SKM-1 treated with dmso at 0.1 percent for 144 hours (cell line): Measurements from ENCODE around the gene SPEG.

Experiments used
- DNase-seq: peaks from one replicate; lab custom pipeline; 2025; ENCODE audit not compliant: unreplicated experiment; lab: John Stamatoyannopoulos, UW

SPEG gene

DNA sequence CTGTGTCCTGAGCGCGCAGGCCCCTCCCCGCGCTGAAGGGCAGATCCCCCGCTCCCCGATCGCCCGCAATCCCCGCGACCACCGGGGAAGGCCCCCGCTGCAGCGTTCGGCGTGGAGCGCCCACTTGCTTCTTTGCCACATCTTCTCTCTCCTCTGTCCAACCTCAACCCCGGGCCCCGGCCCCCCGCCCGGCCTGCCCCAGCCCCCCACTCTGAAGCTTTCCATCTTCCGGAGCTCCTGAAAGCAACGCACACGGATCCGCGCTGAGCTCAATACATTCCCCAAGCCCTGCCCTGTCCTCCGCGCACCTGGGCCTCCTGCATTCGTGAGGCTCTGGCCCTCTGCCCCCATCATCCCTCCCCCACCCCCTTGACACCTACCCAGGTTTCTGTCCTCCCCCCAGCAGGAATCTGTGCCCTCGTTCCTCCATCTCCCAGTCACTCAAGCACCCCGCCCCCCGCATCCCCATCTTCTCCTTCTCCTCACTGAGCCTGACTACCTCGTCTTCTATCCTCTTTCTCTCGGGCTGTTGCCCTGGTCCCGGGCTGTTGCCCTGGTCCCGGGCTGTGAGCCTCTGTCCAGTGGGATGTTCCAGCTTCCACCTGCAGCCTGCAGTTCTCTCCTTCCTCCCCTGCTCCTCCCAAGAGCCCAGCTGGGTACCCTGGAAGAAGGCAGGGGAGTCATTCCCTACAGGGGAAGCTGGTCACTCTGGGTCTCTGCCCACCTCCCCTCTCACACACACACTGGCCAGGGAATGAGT, 7.8 kb downstream of the SPEG start:
- DNase-seq, result no peak

DNA sequence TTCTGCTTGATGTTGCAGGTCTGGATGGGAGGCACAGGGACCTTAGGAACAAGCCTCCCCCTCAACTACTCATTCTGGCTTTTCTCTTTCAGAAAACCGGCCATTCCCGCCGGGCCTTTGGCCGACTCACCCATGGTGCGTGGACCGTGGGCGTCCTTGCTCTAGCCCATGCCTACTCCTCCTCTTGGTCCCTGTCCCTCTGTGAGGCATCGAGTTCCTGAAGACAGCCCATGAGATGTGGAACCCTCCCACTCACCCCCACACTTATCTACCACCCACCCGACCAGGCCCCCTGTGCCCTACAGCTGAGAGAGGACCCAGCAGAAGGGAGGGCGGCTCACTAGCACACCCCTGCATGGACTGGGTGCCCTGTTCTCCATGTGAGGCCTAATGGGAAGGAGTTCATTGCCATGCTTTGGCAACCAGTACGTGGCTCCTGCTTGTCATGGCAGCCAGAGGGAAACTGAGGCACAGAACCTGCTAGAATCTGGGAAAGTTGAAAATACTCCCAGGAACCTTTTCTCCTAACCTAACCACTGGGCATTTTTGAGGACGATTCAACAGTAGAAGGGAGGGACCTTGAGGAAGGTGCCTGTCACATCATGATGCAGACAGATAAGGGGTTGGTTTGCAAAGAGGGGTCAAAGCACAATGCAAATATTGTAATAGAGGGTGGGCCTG, 8.5 kb downstream of the SPEG start:
- no peak for DNase-seq

DNA sequence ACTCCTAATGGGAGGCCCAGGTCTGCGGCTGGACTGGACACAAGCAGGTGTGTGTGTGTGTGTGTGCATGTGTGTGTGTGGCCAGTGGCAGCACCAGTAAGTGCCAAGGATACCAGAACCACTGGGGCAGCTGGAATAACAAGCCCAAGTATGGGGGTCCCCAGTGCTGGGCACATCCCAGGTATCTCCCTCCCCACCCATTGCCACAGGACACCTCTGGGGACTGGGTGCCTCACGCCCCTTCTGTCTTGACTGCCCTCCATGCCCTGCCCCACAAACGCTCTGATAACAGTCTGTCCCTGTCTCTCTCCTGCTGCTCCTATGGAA, 9.0 kb downstream of the SPEG start:
- DNase-seq, result no peak

DNA sequence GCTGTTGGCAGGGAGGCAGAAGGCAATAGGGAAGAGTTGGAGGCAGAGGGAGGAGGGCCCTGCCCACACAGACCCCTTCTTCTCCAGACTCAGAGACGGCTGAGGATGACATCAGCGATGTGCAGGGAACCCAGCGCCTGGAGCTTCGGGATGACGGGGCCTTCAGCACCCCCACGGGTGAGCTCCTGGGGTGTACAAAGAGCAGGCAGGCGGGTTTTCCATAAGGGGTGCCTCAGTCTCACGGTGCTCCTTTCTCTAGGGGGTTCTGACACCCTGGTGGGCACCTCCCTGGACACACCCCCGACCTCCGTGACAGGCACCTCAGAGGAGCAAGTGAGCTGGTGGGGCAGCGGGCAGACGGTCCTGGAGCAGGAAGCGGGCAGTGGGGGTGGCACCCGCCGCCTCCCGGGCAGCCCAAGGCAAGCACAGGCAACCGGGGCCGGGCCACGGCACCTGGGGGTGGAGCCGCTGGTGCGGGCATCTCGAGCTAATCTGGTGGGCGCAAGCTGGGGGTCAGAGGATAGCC, 10.0 kb downstream of the SPEG start:
- no peak for DNase-seq

DNA sequence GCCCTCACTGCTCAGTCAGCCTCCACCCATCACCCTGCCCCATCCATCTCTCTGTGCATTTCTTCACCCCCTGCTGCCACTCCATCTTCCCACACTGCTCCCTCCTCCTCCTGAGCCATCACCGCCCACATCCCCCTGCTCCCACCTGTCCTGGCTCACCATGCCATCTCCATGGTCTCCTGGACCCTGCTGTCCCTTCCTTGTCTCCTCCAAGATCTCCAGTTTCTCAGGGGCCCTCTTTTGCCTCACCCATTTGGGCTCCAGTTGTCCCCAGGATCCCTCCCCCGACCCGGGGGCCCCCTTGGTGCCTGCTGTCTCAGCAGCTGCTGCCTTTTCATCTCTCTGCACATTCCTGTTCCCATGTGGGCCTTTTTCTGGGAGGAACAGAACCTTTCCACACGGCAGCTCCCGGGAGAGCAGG, 10.6 kb downstream of the SPEG start:
- no peak for DNase-seq

DNA sequence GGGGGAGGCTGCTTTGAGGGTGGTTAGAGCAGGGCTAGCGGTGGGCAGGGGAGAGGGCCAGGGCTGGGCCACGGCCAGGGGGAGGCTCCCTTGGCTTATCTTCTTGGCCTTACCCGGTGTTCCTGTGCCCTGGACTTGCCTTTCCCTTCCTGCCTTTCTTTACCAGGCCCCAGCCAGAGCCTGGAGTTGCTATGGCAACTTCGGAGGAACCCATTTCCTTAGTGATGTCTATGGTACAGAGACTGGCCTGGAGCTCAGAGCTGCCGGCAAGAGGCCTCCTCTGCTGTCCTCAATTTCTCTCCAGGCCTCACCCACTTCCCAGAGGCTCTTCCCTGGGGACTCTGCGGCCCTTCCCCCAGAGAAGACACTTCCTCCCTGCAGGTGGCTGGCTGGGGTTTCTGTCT, 11.5 kb downstream of the SPEG start:
- DNase-seq, result no peak

DNA sequence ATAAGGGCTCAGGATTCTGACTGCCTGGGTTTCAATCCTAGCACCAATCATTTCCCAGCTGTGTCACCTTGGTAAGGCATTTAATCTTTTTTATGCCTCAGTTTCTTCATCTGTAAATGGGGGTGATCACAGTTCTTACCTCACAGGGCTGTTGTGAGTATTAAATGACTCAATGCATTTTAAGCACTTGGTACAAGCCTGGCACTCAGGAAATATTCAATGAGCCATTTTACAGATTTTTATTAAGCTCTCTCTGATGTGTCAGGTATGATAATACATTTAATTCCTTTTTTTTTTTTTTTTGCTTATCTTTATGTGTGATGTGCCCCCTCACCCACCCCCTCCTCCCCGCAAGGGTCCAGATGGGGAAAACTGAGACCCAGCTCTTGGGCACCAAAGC, 12.0 kb downstream of the SPEG start:
- DNase-seq, result no peak

DNA sequence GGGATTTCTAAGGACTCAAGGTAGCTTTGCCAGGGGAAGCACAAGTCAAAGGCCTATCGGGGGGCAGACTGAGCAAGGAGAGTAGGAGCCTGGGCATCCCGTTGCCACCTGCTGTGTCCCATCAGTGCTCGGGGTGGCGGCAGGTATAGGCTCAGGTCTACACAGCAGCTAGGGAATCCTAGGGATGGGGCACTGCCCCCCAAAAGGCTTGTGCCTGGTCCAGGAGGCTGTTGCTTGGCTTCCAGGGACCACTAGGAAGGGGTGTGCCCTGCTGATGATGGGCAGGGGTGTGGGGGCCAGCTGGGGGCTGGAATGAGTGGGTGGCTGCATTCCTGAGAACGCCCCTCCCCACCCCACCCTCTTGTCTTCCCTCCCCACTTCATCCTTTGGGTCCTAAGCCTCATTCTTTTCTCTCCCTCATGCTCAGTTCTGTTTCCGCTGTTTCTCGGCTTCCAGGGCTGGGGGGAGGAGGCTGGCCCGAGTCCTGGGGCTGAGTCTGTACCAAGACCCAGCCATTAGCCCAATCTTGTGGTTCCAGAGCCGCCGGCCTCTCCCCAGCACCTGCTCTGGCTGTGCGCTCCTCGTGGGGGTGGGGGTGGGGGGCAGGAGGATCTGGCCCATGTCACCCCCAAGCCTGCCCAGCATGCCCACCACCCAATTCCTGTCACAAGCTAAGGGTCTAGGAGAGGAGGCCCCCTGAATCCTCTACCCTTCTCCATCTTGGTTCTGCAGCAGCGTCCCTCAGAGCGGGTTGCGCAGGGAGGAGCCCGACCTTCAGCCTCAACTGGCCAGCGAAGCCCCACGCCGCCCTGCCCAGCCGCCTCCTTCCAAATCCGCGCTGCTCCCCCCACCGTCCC, 12.8 kb downstream of the SPEG start:
- no peak for DNase-seq

DNA sequence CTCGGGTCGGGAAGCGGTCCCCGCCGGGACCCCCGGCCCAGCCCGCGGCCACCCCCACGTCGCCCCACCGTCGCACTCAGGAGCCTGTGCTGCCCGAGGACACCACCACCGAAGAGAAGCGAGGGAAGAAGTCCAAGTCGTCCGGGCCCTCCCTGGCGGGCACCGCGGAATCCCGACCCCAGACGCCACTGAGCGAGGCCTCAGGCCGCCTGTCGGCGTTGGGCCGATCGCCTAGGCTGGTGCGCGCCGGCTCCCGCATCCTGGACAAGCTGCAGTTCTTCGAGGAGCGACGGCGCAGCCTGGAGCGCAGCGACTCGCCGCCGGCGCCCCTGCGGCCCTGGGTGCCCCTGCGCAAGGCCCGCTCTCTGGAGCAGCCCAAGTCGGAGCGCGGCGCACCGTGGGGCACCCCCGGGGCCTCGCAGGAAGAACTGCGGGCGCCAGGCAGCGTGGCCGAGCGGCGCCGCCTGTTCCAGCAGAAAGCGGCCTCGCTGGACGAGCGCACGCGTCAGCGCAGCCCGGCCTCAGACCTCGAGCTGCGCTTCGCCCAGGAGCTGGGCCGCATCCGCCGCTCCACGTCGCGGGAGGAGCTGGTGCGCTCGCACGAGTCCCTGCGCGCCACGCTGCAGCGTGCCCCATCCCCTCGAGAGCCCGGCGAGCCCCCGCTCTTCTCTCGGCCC, 13.6 kb downstream of the SPEG start:
- no peak for DNase-seq

DNA sequence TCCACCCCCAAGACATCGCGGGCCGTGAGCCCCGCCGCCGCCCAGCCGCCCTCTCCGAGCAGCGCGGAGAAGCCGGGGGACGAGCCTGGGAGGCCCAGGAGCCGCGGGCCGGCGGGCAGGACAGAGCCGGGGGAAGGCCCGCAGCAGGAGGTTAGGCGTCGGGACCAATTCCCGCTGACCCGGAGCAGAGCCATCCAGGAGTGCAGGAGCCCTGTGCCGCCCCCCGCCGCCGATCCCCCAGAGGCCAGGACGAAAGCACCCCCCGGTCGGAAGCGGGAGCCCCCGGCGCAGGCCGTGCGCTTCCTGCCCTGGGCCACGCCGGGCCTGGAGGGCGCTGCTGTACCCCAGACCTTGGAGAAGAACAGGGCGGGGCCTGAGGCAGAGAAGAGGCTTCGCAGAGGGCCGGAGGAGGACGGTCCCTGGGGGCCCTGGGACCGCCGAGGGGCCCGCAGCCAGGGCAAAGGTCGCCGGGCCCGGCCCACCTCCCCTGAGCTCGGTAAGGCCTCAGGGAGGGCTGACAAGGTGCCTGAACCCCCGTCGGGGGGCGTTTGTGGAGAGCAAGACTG, 14.2 kb downstream of the SPEG start:
- DNase-seq, result no peak

DNA sequence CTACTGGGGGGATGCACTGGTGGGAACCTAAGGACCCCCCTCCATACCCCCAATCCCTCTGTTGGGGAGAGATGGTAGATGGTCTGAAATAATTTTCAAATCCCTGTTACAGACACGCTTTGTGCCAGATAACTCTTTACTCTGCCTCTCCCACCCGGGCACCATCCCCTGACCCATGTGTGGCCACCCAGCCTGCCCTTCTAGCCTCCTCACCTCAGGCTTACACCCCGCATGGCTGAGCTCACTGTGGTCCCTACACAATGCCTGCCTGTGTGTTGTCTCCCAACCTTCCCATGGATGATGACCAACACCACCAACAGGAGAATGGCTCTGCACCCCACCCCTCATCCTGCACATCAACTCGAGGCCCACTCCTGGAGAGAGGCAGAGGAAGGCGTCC, 15.0 kb downstream of the SPEG start:
- no peak for DNase-seq

DNA sequence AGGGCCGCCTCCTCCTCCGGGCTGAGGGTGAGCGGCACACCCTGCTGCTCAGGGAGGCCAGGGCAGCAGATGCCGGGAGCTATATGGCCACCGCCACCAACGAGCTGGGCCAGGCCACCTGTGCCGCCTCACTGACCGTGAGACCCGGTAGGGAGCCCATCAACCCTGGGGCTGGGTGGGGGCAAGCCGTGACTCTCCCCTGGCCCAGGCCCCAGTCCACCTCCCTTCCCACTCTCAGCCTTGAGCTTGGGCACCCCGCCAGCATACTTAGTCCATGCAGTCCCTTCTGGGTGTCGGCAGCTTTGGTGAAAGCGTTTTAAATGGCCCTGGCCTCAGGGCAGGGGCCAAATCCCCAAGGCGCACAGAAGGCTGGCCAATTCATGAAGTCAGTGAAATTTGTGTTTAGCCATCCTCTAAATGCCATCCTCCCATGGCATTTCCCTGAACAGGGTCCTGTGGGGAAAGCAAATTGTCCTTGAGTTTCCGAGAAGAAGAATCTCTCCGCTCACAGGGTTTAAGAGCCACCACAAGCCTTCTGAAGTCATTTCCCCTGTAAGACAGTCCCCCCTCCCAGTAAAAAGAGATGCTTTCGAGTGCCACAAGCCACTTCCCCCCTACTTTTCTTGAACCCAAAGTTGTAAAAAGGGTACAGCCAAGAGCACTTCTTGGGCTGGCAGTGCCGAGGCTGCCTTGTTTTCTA, 17.2 kb downstream of the SPEG start:
- no peak for DNase-seq

DNA sequence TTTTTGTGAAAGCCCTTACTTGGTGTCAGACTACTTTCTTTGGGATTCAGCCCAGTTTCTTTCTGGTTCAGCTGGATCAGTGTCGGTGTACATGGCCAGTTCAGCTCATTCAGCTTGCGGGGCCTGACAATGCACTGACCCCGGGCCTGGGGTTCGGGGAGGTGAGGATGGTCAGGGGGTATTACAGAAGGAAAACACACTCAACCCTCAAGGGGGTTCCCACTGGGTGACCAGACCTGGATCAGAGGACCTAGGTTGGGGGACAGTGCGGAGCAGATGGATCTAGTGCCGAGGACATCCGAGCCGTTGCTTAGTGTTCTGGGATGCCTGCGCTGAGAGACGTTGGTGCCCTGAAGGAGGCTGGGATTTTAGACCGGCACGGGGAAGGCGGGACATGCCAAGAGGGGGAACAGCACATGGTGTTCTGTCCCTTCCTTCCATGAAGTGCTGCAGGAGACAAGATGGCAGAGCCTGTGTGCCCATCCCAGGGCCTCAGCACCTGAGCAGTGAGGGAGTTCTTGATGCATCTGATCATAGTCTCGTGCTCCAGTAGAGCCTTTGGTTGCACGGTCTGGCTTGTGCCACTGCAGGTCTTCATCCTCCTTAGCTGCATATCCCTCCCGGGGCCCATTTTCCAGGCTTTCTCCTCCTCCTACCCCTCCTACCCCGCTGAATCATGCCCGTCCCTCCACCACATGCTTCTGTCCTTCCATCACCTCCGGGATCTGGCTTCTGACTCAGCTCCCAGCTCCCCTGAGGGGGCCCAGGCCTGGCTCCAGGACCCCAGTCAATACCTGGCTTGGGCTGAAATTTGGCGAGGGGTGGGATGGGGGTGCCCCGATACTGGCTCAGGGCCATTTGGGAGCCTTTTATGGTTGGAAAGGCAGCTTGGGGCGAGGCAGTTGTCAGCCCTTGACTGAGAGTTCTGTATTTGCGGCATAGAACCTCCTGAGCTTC, 18.0 kb downstream of the SPEG start:
- DNase-seq, result no peak

DNA sequence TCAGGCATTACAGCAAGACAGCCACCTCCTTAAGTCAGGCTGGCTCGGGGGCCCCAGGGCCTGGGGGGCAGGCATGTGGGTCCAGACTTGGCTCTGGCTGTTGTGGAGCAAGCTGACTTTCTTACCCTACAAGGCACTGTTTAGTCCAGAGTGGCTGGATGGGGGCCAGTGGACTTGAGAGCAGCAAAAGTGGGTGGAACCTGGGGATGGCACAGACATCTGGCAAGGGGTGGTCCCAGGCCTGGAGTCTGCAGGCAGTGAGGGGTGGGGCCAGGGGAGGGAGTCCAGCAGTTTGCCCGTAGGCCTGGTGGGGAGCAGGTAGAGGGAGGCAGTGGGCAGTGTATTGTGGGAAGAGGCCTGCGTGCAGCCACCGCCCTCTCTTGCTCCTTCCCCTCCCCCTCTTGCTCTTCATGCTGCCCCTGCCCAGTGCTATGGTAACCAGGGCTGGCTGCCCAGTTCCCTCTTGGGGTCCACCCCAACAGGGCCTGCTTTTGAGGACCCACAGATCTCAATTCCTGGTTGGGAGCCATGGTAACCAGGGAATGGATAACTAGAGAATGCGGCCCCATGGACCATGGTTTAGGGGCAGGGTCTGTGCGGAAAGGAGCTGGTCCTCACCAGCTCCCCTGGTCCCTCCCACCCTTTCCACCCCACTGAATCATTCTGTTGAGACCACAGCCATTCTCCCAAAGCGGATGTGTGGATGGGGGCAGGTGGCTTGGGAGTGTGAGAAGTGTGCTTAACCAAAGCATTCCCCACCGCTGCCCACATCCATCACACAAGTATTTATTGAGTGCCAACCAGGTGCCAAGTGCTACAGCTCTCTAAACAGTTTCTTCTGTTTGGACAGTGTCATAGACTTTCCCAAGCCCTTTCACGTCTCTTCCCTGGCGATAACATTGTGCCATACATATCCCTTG, 19.3 kb downstream of the SPEG start:
- DNase-seq, result no peak

DNA sequence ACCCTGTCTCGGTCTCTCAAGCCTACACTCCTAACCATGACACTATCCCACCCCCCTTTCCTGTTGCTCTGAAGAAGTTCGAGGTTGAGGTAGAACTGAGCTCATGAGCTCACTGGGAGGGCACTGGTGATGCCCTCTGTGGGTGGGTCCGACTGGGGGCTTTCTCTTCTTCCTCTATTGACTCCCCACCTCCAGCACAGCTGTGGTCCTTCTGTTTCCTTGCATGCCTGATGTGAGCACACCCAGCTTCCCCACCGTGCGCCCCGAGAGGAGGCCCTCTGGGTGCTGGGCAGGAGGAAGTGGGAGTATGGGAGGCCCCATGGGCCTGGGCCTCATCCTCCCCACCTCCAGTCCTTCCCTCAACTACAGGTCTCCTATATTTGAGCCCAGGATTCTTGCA, 20.9 kb downstream of the SPEG start:
- DNase-seq, result no peak

DNA sequence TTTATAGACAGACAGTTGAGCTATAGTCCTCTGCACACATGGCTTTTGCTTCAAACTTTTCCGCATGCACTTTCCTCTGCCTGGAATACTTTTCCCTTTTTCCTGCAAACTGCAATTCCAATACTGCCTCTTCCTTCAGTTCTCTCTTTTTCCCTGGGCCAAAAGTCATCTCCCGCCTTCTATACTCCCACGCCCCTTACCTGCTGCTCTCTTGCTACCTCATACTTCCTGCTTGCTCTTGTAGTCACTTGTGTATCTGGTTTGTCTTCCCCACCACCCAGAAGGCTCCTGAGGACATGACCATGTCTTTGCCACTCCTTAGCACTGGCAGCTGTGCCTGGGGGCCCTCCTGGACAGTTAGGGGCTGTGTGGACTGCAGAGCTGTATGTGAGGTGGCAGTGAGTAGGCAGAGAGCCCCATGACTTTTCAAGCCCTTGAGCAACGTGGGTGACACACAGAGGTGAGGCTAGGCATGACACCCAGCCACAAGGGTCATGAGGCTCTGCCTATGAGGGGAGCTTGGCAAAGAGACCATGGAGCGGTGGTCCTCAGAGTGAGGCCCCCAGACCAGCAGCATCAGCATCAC, 23.2 kb downstream of the SPEG start:
- DNase-seq, result no peak

DNA sequence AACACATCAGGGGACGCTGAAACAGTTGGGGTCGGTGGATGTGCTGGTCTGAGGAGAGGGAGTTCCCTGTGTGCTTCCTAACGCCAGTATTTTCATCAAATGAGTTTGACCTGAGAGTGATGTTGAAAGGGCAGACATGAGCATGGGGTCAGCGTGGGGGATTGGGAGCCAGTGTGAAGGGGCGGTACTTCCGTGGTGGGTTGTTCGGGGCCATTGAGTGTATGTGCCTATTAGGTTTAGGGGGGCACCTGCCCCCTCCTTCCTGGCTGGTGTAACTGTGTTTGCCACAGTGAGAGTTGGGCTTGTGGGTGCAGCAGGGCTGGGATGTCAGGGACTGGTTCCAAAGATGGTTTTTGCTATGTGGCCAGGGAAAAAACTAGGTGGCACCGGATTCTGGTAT, 24.4 kb downstream of the SPEG start:
- no peak for DNase-seq
